GM12891 (cell line): ENCODE measurements around the gene H19.

Experiments used
- POLR2AphosphoS5 ChIP-seq: IDR thresholded peaks from 2 replicates; pipeline ENCODE4 v1.6.1; 2011; ENCODE audit warnings: low read depth, low read length, control low read depth
- TAF1 ChIP-seq: IDR thresholded peaks from 2 replicates; pipeline ENCODE4 v1.6.1; 2011; ENCODE audit warnings: low read depth, low read length, control low read depth

- TF ChIP-seq POLR2AphosphoS5 (no peak), TAF1 (no peak)
These were observed 49.9 kb downstream of the H19 start for GRCh38 chr11:1947592-1948237.
